Activated CD4-positive, CD25-positive, alpha-beta regulatory T cell treated with anti-CD3 and anti-CD28 coated beads, Interleukin-2, amount 50 U/mL, for 72 hours (primary cell): ENCODE data around the gene ARRB2.

Experiments used
- DNase-seq: peaks from one replicate; pipeline ENCODE4 v3.0.0; 2021

ARRB2 gene

DNA sequence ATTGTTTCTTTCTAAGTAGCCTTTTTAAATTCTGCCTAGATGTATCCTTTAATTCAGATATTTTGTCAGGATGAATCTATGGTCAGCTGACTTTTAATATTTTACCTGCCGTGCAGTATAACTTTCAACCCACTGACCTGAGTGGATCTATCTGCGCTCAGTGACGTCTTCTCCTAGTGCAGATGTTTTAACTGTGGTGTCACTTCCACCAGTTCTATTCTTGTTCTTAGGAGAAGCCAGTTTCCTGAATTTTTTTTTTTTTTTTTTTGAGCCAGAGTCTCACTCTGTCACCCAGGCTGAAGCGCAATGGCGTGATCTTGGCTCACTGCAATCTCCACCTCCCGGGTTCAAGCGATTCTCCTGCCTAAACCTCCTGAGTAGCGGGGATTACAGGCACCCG, 56.3 kb downstream of the ARRB2 start:
- DNase-seq: no peak

- no peak for DNase-seq
Measured at GRCh38 chr17:4768298-4768697, 57.9 kb downstream of the ARRB2 start.

- no peak for DNase-seq
Measured at GRCh38 chr17:4769628-4770027, 59.2 kb downstream of the ARRB2 start.
